Mucosa of rectum (tissue), 2 donors: ENCODE measurements around the gene KIAA0232.
"Not testable (repeated sequence)": the region's sequence is repeated elsewhere in the genome, so short reads cannot be mapped to it uniquely, and the experiment has no call there.

ENCODE experiments used
- H3K27ac ChIP-seq, 2 donors: one replicate each; pipeline ENCODE4 v1.7.0; 2013; ENCODE audit warnings: inconsistent platforms in 2 of 2, low read depth in 2 of 2, low read length in 2 of 2
- H3K27me3 ChIP-seq, 2 donors: one replicate each; pipeline ENCODE4 v1.7.0; 2013; ENCODE audit warnings: low read length in 2 of 2; ENCODE audit not compliant: control insufficient read depth in 2 of 2, insufficient read depth in 2 of 2
- H3K36me3 ChIP-seq, 2 donors: one replicate each; pipeline ENCODE4 v1.7.0; 2013; ENCODE audit warnings: low read length in 2 of 2; ENCODE audit not compliant: control insufficient read depth in 2 of 2, insufficient read depth in 2 of 2
- H3K4me1 ChIP-seq, 2 donors: one replicate each; pipeline ENCODE4 v1.7.0; 2013; ENCODE audit warnings: low read length in 2 of 2, mild to moderate bottlenecking in 1 of 2; ENCODE audit not compliant: control insufficient read depth in 2 of 2, insufficient read depth in 2 of 2
- H3K4me3 ChIP-seq, 2 donors: one replicate each; pipeline ENCODE4 v1.7.0; 2013; ENCODE audit warnings: low read length in 2 of 2
- H3K9ac ChIP-seq, 2 donors: one replicate each; pipeline ENCODE4 v1.7.0; 2013; ENCODE audit warnings: low read length in 2 of 2, low read depth in 1 of 2, mild to moderate bottlenecking in 1 of 2
- H3K9me3 ChIP-seq, 2 donors: one replicate each; pipeline ENCODE4 v1.7.0; 2013; ENCODE audit warnings: low read length in 2 of 2; ENCODE audit not compliant: control insufficient read depth in 2 of 2
- donor health status: healthy.
- donor health status: Normal muscosa, but diverticular disease.

KIAA0232 gene

GRCh38 chr4:6788123-6788522 lies 5.6 kb downstream of the KIAA0232 start:
- Histone ChIP-seq H3K27ac (no peak overlapping the region), H3K9ac (no peak overlapping the region), H3K4me1 (peaks cover 14 to 22% of the 10 kb centered on the region in 2 donors), H3K4me3 (no peak overlapping the region), H3K27me3 (no peaks in the 10 kb centered on the region), H3K9me3 (no peaks in the 10 kb centered on the region), H3K36me3 (no peaks in the 10 kb centered on the region)

- H3K27me3 ChIP-seq, H3K27ac ChIP-seq, H3K9me3 ChIP-seq, H3K9ac ChIP-seq, H3K36me3 ChIP-seq, H3K4me3 ChIP-seq: not testable (repeated sequence)
- peaks cover 3 to 27% of the 10 kb centered on the region in 2 donors for H3K4me1 ChIP-seq
Observed at GRCh38 chr4:6791245-6791644, 8.7 kb downstream of the KIAA0232 start.

- H3K9ac ChIP-seq, H3K9me3 ChIP-seq, H3K4me3 ChIP-seq, H3K27me3 ChIP-seq, H3K36me3 ChIP-seq, H3K27ac ChIP-seq: not testable (repeated sequence)
- peaks cover 3 to 27% of the 10 kb centered on the region in 2 donors for H3K4me1 ChIP-seq
Observed at GRCh38 chr4:6791796-6792195, 9.3 kb downstream of the KIAA0232 start.

- Histone ChIP-seq H3K27ac (no peak overlapping the region), H3K9me3 (no peaks in the 10 kb centered on the region), H3K4me1 (peaks cover 3 to 23% of the 10 kb centered on the region in 2 donors)
Observed at GRCh38 chr4:6794189-6794588, 11.7 kb downstream of the KIAA0232 start.

GRCh38 chr4:6795821-6796220 lies 13.3 kb downstream of the KIAA0232 start:
- Histone ChIP-seq H3K4me1 (peaks cover 3 to 23% of the 10 kb centered on the region in 2 donors), H3K36me3 (peaks cover 4 to 5% of the 10 kb centered on the region in 2 donors)

More at GRCh38 chr4:6794189-6794588, 11.7 kb downstream of the KIAA0232 start:
- Histone ChIP-seq H3K27me3 (no peaks in the 10 kb centered on the region), H3K9ac (no peak overlapping the region), H3K4me3 (no peak overlapping the region), H3K36me3 (peaks cover 4% of the 10 kb centered on the region in 2 donors)

GRCh38 chr4:6797368-6797767 lies 14.8 kb downstream of the KIAA0232 start:
- H3K9ac ChIP-seq, result not testable (repeated sequence)
- H3K4me1 ChIP-seq, result peaks cover 0 to 20% of the 10 kb centered on the region in 2 donors

More at GRCh38 chr4:6795821-6796220, 13.3 kb downstream of the KIAA0232 start:
- peak overlapping the region in 1 of 2 donors; percentile 20 for H3K27ac ChIP-seq
- H3K9me3 ChIP-seq, result no peaks in the 10 kb centered on the region
- H3K27me3 ChIP-seq, result no peaks in the 10 kb centered on the region
- H3K4me3 ChIP-seq, result no peak overlapping the region
- no peak overlapping the region for H3K9ac ChIP-seq

GRCh38 chr4:6799091-6799490 lies 16.6 kb downstream of the KIAA0232 start:
- no peak overlapping the region for H3K27ac ChIP-seq
- no peak overlapping the region for H3K4me3 ChIP-seq
- peaks cover 0 to 8% of the 10 kb centered on the region in 2 donors for H3K4me1 ChIP-seq

More at GRCh38 chr4:6797368-6797767, 14.8 kb downstream of the KIAA0232 start:
- not testable (repeated sequence) for H3K36me3 ChIP-seq, H3K27me3 ChIP-seq, H3K4me3 ChIP-seq, H3K9me3 ChIP-seq, H3K27ac ChIP-seq

GRCh38 chr4:6802025-6802424 lies 19.5 kb downstream of the KIAA0232 start:
- H3K9me3 ChIP-seq, result no peaks in the 10 kb centered on the region
- H3K36me3 ChIP-seq, result peaks cover 4 to 5% of the 10 kb centered on the region in 2 donors
- peaks cover 0 to 6% of the 10 kb centered on the region in 2 donors for H3K4me1 ChIP-seq
- H3K27me3 ChIP-seq, result no peaks in the 10 kb centered on the region
- H3K9ac ChIP-seq, result no peak overlapping the region
- H3K4me3 ChIP-seq, result no peak overlapping the region
- H3K27ac ChIP-seq, result no peak overlapping the region

More at GRCh38 chr4:6799091-6799490, 16.6 kb downstream of the KIAA0232 start:
- no peaks in the 10 kb centered on the region for H3K27me3 ChIP-seq
- H3K36me3 ChIP-seq, result peaks cover 4 to 5% of the 10 kb centered on the region in 2 donors
- no peak overlapping the region for H3K9ac ChIP-seq
- H3K9me3 ChIP-seq, result no peaks in the 10 kb centered on the region

- H3K4me1 ChIP-seq, result peaks cover 0 to 6% of the 10 kb centered on the region in 2 donors
Observed at GRCh38 chr4:6802626-6803025, 20.1 kb downstream of the KIAA0232 start.

GRCh38 chr4:6803246-6803645 lies 20.7 kb downstream of the KIAA0232 start:
- Histone ChIP-seq H3K27me3 (no peaks in the 10 kb centered on the region), H3K4me1 (peaks cover 0 to 6% of the 10 kb centered on the region in 2 donors), H3K36me3 (peaks cover 4 to 5% of the 10 kb centered on the region in 2 donors), H3K4me3 (no peak overlapping the region), H3K9ac (no peak overlapping the region), H3K9me3 (no peaks in the 10 kb centered on the region), H3K27ac (no peak overlapping the region)

More at GRCh38 chr4:6802626-6803025, 20.1 kb downstream of the KIAA0232 start:
- H3K27me3 ChIP-seq, result no peaks in the 10 kb centered on the region
- no peak overlapping the region for H3K9ac ChIP-seq
- no peak overlapping the region for H3K4me3 ChIP-seq
- H3K9me3 ChIP-seq, result no peaks in the 10 kb centered on the region
- no peak overlapping the region for H3K27ac ChIP-seq
- H3K36me3 ChIP-seq, result peaks cover 4 to 5% of the 10 kb centered on the region in 2 donors
